ENCODE measurements around the gene TKTL2. TPM values are rescaled to one million over a fixed set of nuclear protein-coding genes. Genes with fewer than 3 reads are reported as not detected.

Gene TKTL2
- total RNA-seq, 1 experiment from 2014 or later, result not detected

DNA sequence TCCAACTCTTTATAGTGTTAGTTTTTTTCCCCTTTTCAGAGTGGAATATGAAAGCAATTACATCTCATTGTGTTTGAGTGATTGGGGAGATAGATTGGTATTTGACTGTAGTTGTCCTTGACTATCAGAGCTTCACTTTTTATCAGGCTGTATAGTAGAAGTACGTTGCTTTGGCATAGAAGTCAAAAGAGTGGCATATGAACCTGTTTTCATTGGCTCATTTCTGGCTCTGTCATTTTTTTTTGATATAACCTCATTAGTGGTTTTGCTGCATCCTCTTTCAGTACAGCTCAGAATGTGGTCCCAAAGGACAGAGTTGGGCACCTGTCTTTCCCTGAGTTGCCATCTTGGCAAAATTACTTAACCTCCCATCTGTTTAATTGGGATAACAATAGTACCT is 22.3 kb upstream of the TKTL2 start:
- Histone ChIP-seq H4K5ac (ENCODE audit: insufficient read length, low read depth, low read length) (no peak overlapping the region), H2BK15ac (ENCODE audit: low read depth, low read length) (no peak overlapping the region), H3K18ac (ENCODE audit: insufficient read length, low read depth, low read length) (no peak overlapping the region), H4K20me1 (ENCODE audit: control insufficient read depth, insufficient read depth, insufficient read length) (no peaks in the 10 kb centered on the region), H2BK12ac (ENCODE audit: insufficient read length, low read depth, low read length) (no peak overlapping the region), H4K8ac (replicated peaks; ENCODE audit: insufficient read length, low read depth, low read length) (no peak overlapping the region), H3K23me2 (ENCODE audit: insufficient read length, low read depth, low read length, poor library complexity, severe bottlenecking) (peaks cover 5% of the 10 kb centered on the region), H3T11ph (ENCODE audit: low read length) (no peak overlapping the region), H2AFZ (ENCODE audit: low read length) (no peak overlapping the region), H3K9ac (ENCODE audit: extremely low read depth, insufficient read length, low read length) (peak overlapping the region; percentile 78), H3K79me2 (ENCODE audit: insufficient read depth, low read length) (peaks cover 34% of the 10 kb centered on the region), H3K79me1 (ENCODE audit: insufficient read depth, low read depth, low read length, poor library complexity, severe bottlenecking) (peaks cover 2% of the 10 kb centered on the region), H2BK5ac (ENCODE audit: insufficient read length, low read length) (no peak overlapping the region), H2BK120ac (ENCODE audit: low read depth, low read length, poor library complexity, severe bottlenecking) (no peak overlapping the region), H3K27me3 (ENCODE audit: insufficient read depth, low read length) (no peaks in the 10 kb centered on the region), H3K27ac (ENCODE audit: insufficient read length, low read depth, low read length) (no peak overlapping the region), H3K14ac (ENCODE audit: insufficient read depth, low read length) (no peak overlapping the region; the same call in 1 of the 2 replicates), H3K4ac (ENCODE audit: low read depth, low read length) (no peak overlapping the region), H2BK20ac (ENCODE audit: low read depth, low read length, poor library complexity, severe bottlenecking) (no peak overlapping the region), H3K23ac (ENCODE audit: insufficient read length, low read depth, low read length) (no peak overlapping the region), H3K9me3 (ENCODE audit: control insufficient read depth, low read depth, low read length) (no peaks in the 10 kb centered on the region), H3K4me1 (ENCODE audit: insufficient read depth, low read length) (no peaks in the 10 kb centered on the region; the same call in 1 of the 2 replicates), H3K4me2 (ENCODE audit: insufficient read depth, insufficient read length, low read length) (peak overlapping the region; percentile 93), H3K56ac (ENCODE audit: insufficient read length, low read depth, low read length) (no peak overlapping the region), H2AK5ac (ENCODE audit: insufficient read length, low read length) (no peak overlapping the region), H4K91ac (ENCODE audit: insufficient read length, low read depth, low read length) (no peak overlapping the region)
- peak overlapping the region; percentile 95 to 98 for H3K4me3 Mint-ChIP-seq
- H3K36me3 Mint-ChIP-seq (ENCODE audit: insufficient read depth in 1 of 3, low read depth in 3 of 3), result peaks cover 10 to 17% (median 14%) of the 10 kb centered on the region in 3 experiments; a peak in 6 of 7 replicates
- WGBS (ENCODE audit: extremely low coverage, insufficient read length, low lambda C conversion rate), result no CpG with 5 or more reads among the region's 1 CpG
- H3K9me3 Mint-ChIP-seq, result no peaks in the 10 kb centered on the region; a peak in 1 of 5 replicates
- peak overlapping the region; percentile 15 to 92 (median 82); a peak in 6 of 7 replicates for H3K27ac Mint-ChIP-seq
- no peak for DNase-seq
- H3K27me3 Mint-ChIP-seq (ENCODE audit: low read depth), result no peaks in the 10 kb centered on the region
- H3K4me1 Mint-ChIP-seq, result peaks cover 13 to 14% of the 10 kb centered on the region in 2 experiments
- TF ChIP-seq, protein P1, sequence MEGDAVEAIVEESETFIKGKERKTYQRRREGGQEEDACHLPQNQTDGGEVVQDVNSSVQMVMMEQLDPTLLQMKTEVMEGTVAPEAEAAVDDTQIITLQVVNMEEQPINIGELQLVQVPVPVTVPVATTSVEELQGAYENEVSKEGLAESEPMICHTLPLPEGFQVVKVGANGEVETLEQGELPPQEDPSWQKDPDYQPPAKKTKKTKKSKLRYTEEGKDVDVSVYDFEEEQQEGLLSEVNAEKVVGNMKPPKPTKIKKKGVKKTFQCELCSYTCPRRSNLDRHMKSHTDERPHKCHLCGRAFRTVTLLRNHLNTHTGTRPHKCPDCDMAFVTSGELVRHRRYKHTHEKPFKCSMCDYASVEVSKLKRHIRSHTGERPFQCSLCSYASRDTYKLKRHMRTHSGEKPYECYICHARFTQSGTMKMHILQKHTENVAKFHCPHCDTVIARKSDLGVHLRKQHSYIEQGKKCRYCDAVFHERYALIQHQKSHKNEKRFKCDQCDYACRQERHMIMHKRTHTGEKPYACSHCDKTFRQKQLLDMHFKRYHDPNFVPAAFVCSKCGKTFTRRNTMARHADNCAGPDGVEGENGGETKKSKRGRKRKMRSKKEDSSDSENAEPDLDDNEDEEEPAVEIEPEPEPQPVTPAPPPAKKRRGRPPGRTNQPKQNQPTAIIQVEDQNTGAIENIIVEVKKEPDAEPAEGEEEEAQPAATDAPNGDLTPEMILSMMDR (conservative IDR thresholded peaks at IDR 0.05), result no peak

Measured in H9 (cell line).